HG03457 (cell line): Measurements from ENCODE around the gene INO80E.
"Not testable (repeated sequence)": the region's sequence is repeated elsewhere in the genome, so short reads cannot be mapped to it uniquely, and the experiment has no call there.

Experiments used
- ATAC-seq: cut with Tn5 transposase; IDR thresholded peaks from one replicate; pipeline ENCODE4 v1.9.1; 2021; ENCODE audit warnings: moderate number of reproducible peaks; ENCODE audit not compliant: unreplicated experiment

Gene INO80E

DNA sequence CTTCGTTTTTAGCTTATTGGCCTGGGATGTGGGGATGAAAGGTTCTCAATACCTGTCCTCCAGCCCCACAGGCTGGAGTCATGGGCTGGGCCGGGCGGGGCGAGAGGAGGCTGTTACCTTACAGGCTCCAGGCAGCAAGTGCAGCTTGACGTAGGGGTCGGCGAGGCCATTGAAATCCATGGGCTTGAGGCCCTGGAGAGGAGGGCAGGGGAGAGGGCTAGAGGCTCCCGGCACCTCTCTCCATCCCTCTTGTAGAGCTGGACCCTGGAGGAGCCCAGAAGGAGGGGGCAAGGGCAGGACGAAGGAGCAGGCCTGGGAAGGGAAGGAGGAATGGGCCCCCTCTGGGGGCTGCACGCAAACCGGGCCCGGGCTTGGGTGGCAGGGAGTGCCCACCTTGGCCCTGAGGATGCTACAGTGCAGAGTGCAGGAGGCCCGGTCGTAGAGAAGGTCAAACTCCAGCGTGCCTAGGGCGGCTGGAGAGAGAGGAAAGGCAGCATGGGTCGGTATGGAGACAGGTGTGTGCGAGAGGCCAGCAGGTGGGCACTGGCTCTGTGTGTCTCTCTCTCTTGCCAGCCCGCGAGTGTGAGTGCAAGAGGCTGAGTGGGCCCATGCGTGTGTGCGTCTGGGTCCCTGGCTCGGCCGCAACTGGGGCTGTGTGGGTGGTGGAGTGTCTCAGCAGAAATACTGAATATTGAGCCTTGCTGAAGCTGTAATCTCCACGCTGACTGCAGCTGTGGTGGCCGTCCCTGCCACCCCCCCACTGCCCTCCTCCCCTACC, 13.2 kb downstream of the INO80E start:
- ATAC-seq, result no peak

DNA sequence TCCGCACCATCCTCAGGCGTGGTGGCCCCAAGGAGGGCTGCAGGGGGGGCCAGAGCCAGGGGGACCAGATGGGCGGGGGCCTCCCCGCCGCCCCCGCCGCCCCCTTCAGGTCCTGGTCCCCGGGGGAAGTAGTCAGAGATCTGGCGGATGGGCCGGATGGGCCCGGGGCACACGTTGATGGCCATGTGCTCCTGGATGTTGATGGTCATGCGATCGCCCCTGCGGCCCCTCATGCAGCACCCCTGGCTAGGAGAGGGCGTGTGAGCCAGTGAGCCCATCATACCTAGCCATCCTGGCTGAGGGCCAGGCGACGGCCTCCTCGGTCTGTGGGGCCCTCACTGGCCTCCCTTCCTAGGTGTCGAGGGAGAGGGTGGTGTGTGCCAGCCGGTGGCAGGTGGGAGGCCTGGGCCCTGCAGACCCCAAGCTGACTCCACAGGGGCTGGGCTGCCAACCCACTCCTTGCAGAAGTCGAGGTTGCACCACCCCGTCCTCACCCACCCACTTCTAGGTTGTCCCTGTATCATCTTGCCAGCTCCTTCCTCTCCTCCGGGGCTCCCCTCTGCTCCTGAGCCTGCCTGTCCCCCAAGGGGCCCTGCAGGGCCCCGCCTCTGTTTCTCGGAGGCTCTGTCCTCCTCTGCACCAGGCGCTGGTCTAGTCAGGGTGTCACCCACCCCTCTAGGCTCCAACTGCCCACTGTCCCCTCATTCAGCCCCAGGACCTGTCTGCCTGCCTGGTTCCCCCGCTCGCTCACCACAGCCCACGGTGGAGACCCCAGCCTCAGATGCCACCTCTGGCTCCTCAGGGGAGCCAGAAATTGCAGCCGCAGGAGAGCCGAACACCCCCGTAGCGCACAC, 14.2 kb downstream of the INO80E start:
- no peak for ATAC-seq

DNA sequence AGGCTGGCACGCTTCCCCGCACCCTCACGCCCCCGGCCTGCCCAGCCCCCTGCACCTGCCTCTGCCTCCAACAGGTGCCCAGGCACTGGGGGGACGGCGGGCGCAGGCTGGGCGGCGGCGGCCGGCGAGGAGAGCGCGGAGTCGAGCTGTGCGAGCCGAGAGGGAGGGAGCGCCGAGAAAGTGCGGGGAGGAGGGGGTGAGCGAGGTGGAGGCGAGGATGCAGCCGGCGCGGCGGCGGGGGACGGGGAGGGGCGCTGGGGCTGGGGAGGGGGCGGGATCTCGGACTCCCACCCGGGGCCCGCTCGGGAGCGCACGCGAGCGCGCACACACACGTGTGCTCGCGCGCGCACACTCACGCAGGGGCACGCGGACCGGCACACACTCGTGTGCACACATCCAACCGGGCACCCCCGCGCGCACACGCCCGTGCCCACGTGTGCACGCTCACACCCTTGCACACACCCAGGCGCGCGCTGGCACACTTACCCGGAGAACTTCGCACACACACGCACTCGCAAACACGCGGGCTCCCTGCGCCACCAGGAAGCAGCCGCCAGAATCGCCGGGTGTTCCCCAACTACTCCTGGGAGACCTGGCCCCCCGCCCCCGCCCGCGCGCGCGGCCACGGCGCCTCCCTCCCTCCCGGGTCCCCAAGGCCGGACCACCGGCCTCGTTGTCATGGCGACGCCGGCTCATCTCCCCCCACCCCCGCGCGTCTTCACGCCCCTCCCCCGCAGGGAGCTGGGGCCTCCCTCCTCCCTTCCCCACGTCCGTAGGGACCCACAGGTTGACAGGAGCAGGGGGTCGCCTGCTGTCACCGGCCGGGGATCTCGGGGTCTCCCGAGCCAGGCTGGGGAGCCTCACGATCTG, 15.0 kb downstream of the INO80E start, which contains the start of gene DOC2A:
Gene DOC2A, minus strand, starts transcription at position 184 of the 870 bp plus-strand sequence. CDS start 805 bp downstream, outside the sequence.
- ATAC-seq, result no peak

DNA sequence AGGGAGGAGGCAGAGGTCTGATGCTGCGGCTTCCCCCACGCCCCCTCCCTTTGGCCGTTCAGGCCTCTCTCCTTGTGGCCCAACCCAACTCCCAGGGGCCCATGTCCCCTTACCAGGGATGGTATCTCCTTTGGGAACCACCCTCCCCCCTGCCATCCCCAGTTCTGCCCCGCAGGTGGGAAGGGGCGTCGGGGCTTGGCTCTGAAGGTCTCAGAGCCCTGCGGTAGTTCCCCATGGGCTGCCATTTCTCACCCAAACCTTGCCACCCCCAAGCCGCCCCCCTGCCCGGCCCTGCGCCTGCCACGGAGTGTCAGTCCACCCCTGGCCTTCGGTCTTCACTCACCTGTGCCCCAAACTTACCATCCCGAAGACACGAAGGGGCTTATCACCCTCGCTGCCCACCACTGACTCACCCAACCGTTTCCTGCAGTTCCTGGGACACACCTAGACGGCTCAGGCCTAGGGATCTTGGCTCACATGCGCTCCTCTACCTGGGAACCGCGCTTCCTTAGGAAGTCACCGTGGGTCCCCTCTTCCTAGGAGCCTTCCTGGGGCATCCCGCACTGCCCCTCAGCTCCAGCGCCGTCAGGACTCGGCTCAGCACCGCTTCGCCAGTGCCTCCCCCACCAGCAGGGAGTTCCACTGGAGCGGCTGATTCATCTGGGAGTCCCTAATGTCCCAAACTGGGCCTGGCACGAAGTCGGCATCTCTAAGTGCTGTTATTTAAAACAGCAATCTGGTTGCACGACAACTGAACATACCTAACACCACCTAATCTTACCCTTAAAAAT, 15.9 kb downstream of the INO80E start:
- ATAC-seq, result no peak

- ATAC-seq, result not testable (repeated sequence)
Measured at GRCh38 chr16:30012598-30012997, 16.6 kb downstream of the INO80E start.

DNA sequence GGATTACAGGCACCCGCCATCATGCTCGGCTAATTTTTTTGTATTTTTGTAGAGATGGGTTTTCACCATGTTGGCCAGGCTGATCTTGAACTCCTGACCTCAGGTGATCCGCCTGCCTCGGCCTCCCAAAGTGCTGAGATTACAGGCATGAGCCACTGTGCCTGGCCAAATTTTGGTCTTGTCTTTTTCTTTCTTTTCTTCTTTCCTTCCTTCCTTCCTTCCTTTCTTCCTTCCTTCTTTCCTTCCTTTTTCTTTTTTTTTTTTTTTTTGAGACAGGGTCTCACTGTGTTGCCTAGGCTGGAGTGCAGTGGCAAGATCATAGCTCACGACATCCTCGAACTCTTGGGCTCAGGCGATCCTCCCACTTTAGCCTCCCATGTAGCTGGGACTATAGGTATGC, 19.4 kb downstream of the INO80E start:
- ATAC-seq, result not testable (repeated sequence)

GRCh38 chr16:30016555-30017276, 20.7 kb downstream of the INO80E start:
- ATAC-seq, result no peak

GRCh38 chr16:30017277-30017656, 21.2 kb downstream of the INO80E start:
- no peak for ATAC-seq

- not testable (repeated sequence) for ATAC-seq
Measured at GRCh38 chr16:30017937-30018336, 21.9 kb downstream of the INO80E start.

GRCh38 chr16:30018731-30019158, 22.7 kb downstream of the INO80E start:
- no peak for ATAC-seq

DNA sequence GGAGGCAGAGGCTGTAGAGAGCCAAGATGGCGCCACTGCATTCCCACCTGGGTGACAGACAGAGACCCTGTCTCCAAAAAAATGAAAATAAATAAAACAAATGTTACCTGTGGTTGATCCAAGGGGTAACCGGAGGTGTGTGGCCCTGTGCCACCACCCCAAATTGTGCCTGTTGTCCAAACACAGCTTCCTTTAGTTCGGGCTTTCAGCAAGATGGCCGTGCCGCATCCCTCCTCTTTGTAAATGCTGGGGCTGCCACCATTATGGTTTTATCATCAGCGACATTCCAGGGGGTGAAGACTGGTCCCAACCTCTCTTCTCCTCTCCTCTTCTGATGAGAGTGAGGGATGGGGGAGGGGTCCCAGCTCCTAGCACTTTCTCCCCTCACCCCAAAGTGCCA, 26.8 kb downstream of the INO80E start, which contains the start of gene C16orf92:
Gene C16orf92, plus strand, starts transcription at position 312 of the 400 bp plus-strand sequence. CDS start 143 bp downstream, outside the sequence.
- ATAC-seq, result no peak

DNA sequence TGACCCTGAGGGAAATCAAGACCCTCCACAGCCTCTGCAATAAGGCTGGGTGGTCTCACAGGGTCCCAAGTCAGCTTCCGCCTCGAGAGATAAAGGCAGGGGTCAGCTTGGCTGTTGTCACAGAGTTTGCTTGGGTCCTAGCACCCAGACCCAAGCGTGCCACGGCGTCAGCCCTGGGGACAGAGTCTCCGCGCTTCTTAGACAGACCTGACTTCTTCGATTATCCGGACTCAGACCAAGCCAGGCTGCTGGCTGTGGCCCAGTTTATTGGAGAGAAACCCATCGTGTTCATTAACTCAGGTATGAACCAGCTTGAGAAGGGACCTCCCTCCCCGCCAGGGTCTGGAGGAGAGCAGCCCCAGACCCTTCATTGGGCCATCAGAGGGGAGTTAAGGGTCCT, 27.5 kb downstream of the INO80E start:
- no peak for ATAC-seq

- ATAC-seq, result no peak
Measured at GRCh38 chr16:30024451-30024850, 28.4 kb downstream of the INO80E start.

DNA sequence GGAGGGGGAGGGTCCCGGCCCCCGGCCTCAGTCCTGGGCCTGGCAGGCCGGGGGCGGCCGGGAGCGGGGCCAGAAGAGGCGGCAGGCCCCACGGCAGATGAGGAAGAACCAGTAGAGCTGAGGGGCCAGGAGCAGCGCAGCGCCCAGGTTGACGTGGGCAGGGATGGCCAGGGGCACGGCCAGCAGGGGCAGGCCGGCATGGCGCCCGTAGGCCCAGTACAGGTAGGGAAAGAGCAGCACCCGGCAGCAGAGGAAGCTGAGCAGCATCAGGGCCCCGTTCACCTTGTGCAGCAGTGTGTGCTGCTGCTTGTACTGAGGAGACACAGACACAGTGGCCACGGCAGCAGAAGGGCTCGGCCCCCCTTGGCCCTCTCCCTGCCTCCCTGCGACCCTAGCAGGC, 29.1 kb downstream of the INO80E start:
- no peak for ATAC-seq

DNA sequence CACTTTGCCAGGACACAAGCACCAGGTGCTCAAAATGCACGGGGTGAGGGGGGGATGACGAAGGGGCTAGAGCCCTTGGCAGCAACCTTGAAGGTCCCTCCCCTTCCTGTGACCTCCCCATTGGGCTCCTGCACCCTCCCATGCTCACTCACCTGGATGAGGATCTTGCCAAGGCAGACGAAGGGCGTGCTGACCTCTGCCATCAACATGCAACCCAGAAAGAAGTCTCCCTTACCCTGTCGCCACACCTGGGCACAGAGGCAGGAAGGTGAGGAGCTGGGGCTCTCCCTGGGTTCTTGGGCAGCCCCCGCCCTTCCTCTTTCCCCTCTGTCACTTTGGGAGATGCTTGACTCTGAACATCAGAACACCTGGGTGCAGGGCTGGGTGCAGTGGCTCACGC, 29.5 kb downstream of the INO80E start:
- ATAC-seq, result no peak

DNA sequence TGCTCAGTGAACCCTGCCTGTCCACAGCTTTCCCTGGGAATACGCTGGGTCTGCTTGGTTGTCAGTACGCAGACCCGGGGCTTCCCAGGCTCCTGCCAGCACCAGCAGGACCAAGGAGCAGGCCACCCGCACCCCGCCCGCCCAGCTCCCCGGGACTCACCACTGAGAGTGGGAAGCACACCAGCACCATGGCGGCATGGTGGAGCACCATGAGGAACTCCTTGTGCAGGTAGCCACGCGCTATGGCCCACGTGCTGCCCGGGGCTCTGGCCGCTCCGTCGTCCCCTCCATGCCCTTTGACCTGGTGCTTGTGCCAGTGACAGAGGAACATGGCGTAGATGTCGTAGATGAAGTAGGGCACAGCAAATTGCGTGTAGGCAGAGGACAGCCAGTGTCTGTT, 30.4 kb downstream of the INO80E start:
- no peak for ATAC-seq

DNA sequence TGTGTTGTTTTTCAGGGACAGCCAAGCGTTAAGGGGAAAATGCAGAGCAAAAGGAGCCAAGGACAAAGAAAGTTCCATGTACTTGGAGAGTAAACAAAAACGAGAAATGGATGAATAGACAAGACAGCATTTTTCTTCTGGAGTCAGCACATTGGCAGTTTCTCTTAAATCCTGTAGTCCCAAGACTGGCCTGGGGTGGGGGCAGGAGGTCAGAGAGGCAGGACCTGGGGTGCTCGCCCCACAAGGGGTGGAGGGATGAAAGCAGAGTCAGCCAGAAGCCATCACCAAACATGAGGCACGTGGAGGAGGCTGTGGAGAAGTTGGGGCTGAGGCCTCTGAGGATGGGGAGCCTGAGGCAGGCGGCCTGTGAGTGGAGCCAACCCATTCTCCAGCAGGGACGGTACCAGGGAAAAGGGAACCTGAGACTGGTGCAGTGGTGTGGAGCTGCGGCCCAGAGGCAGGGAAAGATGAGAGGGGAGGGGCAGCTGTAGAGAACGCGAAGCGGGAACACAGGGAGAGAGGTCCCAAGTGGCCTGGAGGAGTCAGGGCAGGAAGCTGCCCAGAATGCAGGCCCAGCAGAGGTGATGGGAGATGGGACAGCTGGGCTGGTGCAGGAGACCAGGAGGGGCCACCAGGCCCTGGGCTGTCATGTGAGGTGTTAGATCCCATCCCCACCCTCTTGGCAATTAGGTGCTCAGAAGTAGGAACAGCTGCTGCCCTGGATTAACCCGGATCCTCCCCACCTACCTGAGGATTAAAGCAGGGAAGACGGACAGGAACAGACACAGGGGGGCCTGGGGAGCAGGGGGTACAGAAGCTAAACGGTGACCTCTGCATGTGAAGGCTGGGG, 31.8 kb downstream of the INO80E start:
- ATAC-seq, result no peak

DNA sequence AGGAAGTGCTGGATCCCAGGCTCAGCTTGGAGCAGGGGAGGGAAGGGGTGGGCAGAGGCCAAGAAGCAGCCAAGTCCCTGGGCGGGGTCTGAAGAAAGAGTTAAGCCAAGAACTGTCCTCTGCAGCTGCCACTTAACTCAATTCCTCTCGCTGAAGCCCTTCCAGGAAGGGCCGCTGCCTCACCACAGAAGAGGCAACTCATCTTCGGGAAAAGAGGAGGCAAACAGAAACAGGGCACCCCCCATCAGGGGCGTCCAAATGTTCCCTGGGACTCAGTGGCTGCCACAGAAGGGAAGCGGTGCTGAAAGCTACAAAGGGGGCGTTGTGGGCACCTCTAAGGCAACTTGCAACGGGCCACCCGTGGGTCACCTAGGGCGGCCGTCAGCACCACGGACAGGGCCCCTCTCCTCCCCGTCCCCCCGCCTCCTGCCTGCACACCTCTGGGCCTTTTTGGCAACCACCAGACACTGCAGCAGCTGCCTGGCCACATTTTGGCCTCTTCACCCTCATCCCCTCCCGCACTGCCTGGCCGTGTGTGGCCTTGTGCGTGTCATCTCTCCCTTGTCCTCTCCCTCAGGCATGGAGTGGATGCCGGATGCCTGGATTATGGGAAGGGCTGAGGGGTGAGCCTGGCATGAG, 32.5 kb downstream of the INO80E start:
- ATAC-seq, result no peak
